GM21515 (cell line): Measurements from ENCODE around the gene NRDC.
"Not testable (repeated sequence)": the region's sequence is repeated elsewhere in the genome, so short reads cannot be mapped to it uniquely, and the experiment has no call there.

Experiments used
- ATAC-seq: cut with Tn5 transposase; IDR thresholded peaks from one replicate; pipeline ENCODE4 v1.9.1; 2021; ENCODE audit not compliant: unreplicated experiment

NRDC gene

DNA sequence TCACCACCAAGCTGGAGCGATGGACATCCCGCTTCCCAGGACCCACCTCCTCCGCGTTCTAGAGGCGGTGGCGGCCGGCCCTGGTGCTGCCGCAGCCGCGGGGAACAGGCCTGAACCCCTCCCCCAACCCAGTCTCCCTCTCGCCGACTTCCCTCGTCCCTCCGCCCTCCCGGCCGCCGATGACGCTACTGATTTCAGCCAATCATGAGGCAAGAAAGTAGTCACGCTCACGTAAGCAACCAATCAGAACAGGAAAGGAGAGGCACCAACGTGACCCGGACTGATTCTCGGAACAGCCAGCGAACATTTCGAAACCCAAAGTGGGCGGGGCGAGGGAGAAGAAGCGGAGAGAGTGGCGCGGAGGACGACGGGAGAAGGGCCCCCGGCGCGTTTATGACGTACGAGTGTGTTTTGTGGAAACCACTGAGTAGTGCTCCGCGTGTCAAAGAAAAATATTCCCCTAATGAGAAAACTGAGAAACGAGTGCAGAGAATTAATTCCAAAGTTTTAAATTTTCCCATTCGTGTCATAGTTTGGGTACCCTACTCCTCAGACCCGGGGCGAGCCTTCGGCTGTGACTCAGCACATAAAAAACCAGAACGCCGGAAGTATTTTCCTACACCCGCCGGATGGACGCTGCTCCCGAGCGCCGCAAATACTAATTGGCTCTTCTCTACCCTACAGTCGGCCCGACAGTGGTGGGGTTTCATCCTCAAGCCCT lies at the start of gene NRDC:
Gene NRDC (minus strand): TSS at position 112 of the 721 bp plus-strand sequence. CDS start 112 bp downstream, outside the sequence.
- peak; percentile 93 for ATAC-seq

DNA sequence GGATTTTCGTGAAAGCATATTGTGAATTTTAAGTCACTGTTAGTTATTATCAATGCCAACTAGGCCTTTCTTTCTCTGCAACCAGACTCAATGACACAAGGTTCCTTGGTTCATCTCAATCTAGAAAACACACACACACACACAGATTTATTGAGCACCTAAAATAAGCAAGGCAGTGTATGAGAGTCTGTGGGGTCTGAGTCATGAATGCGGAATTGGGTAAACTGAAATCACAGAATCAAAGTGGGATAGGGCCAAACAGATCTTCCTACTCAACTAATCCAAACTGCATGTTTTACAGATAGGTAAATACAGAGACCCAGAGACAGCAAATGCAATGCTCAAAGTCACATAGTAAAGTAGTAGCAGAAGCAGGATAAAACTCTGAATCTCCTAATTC lies 48.5 kb upstream of the NRDC start:
- no peak for ATAC-seq

GRCh38 chr1:51926171-51926812 lies 47.8 kb upstream of the NRDC start:
- ATAC-seq = no peak

GRCh38 chr1:51924455-51924854 lies 45.9 kb upstream of the NRDC start:
- ATAC-seq = no peak

- no peak for ATAC-seq
Observed at GRCh38 chr1:51922040-51922439, 43.5 kb upstream of the NRDC start.

GRCh38 chr1:51920130-51920529 lies 41.6 kb upstream of the NRDC start:
- ATAC-seq = no peak

DNA sequence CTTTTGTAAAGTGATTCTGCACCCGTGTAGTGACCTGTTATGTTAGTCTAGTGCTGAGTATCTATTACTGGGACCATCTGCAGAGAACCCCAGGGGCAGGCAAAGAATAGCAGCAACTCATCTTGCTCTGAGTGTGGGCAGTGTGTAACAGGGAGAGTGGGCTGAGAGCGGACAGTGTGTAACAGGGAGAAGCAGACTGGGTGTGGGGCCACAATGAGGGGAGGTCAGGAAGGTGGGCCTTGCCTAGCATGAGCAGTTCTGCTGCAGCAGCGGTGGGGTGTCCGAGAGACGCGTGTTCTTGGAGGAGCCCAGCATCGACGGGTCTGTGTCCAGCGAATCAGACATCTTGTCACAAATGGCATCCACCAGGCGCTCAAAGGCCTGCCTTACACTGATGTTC lies 41.2 kb upstream of the NRDC start:
- ATAC-seq = no peak

- no peak for ATAC-seq
Observed at GRCh38 chr1:51916587-51917405, 38.3 kb upstream of the NRDC start.

- ATAC-seq = no peak
Observed at GRCh38 chr1:51915951-51916350, 37.4 kb upstream of the NRDC start.

DNA sequence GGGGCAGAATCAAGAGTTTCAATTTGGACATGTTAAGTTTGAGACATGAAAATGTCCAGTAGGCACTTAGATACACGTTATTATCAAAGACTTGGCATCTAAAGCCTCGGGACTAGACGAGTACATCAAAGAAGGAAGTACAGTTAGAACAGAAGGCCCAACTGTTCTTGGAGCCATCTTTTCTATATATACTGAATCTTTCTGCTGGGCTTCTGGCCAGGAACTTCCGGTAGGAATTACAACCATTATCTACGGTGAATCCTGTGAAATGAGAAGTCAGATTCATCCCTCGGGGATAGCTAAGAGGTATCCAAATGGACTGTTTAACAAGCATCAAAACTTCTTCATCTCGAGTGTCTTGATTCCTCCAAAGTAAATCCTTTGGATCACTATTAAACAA lies 34.4 kb upstream of the NRDC start:
- no peak for ATAC-seq

DNA sequence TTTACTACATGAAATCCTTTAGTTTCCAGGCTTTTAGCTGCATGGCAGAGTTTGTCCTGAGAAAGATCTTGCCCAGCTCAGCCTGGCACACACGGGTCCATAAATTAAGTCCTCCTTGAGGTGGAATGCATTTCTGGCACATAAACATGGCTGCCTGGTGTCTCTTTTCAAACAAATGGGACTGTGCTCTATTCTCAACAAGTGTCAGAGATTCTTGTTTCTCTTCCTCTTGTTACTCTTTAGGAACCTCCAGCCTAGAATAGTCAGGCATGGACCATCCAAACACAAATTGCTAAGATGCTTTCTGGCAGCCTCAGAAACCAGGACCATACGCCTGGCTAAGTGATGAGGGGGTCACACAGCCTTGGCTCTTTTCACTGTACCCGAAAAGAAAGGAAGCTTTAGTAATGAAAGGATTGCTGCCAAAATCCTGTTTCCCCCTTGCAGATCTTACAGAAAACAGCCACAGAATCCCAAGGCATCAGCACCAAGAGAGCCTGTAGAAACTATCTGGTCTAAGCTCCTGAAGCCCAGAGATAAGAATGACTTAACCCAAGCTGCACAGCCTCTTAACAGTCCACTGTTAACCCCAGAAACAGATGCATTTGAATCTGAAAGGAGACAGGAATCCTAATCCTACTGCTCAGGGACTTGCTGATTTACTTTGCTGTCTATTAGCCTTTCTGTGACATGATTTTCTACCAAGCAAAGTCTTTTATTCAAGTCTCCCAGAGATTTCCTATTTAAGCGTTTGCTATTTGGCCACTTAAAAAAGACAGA lies 31.9 kb upstream of the NRDC start:
- ATAC-seq = no peak

DNA sequence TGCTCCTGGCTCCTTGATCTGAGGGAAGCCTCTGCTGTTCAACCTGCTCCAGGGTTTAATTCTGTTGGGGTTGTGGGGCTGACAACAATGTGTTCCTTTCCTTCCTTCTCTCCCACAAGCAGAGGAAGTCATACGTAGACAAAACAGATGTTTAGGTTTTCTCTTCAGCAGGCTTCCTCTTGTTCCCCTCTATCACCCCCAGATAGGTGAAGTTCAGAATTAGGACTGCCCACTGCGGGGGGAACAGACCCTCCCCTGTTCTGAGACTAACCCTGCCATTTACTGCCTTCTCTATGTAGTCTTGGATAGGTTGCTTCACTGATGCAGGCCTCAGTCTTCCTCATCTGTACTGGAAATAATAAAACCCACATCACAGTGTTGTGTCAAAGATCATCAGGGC lies 30.0 kb upstream of the NRDC start:
- no peak for ATAC-seq

- no peak for ATAC-seq
Observed at GRCh38 chr1:51907079-51907702, 28.7 kb upstream of the NRDC start.

GRCh38 chr1:51906306-51907078 lies 28.0 kb upstream of the NRDC start:
- ATAC-seq = no peak

GRCh38 chr1:51902456-51902855 lies 23.9 kb upstream of the NRDC start:
- ATAC-seq = no peak

- no peak for ATAC-seq
Observed at GRCh38 chr1:51901151-51901550, 22.6 kb upstream of the NRDC start.

DNA sequence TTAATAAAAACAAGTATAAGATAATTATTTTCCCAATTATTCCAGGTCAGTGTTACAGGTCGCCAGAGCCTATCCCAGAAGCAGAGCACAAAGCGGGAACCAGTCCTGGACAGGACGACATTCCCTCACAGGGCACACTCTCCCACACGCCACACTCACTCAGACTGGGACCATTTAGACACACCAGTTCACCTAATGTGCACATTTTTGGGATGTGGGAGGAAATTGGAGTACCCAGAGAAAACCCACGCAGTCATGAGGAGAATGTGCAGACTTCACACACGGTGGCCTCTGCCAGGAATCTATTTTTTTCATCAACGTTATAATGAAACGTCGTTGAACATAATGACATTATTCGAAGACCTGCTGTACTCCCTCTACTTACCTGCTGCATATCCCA lies 20.5 kb upstream of the NRDC start:
- ATAC-seq = no peak

- ATAC-seq = no peak
Observed at GRCh38 chr1:51898090-51898734, 19.7 kb upstream of the NRDC start.

- ATAC-seq = no peak
Observed at GRCh38 chr1:51897699-51898031, 19.1 kb upstream of the NRDC start.

- not testable (repeated sequence) for ATAC-seq
Observed at GRCh38 chr1:51894748-51895147, 16.2 kb upstream of the NRDC start.
